GM12872 (cell line): ENCODE measurements around the gene RCAN1.

Experiments
- TF ChIP-seq, protein P1 (sequence below): IDR thresholded peaks from 3 replicates; pipeline ENCODE4 v1.5.1; 2011; ENCODE audit warnings: low read depth, mild to moderate bottlenecking, low read length, moderate library complexity; ENCODE audit not compliant: insufficient read depth

Gene RCAN1

DNA sequence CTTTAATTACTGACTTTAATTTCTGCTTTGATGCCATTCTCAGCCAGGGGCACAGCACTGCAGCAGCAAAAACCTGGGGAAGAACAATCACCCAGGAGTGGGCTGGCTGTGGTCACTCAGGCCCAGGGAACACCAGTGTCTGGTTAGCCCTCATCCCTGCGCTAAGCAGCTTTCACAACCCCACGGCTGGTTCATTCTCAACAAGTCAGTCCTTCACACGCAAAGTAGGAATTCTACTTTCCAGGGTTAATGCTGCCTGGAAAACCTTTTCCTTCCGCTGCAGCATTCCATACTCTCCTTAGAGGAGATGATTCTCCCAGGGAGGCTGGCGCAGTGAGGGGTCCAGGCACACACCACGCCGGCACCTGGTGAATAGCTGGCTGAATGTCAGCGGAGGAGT is 78.6 kb downstream of the RCAN1 start:
- TF ChIP-seq, protein P1, sequence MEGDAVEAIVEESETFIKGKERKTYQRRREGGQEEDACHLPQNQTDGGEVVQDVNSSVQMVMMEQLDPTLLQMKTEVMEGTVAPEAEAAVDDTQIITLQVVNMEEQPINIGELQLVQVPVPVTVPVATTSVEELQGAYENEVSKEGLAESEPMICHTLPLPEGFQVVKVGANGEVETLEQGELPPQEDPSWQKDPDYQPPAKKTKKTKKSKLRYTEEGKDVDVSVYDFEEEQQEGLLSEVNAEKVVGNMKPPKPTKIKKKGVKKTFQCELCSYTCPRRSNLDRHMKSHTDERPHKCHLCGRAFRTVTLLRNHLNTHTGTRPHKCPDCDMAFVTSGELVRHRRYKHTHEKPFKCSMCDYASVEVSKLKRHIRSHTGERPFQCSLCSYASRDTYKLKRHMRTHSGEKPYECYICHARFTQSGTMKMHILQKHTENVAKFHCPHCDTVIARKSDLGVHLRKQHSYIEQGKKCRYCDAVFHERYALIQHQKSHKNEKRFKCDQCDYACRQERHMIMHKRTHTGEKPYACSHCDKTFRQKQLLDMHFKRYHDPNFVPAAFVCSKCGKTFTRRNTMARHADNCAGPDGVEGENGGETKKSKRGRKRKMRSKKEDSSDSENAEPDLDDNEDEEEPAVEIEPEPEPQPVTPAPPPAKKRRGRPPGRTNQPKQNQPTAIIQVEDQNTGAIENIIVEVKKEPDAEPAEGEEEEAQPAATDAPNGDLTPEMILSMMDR: no peak

DNA sequence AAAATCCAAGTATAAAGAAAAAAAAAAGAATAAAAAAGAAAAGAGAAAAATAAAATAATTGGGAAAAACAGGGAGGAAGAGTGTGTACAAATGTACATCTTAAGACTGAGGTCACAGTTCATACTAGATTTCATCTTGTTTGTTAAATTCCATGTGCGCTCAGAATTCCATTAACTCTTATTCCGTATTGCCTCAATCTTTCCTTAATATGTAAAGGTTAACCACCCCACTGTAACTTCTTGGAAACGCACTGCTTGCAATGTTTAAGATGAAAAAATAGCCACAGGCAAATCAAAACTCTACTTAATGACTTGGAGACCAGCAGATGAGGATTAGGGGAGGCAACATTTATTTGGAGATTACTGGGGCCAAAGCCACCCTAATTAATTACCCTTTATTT is 79.0 kb downstream of the RCAN1 start:
- TF ChIP-seq, protein P1: no peak

DNA sequence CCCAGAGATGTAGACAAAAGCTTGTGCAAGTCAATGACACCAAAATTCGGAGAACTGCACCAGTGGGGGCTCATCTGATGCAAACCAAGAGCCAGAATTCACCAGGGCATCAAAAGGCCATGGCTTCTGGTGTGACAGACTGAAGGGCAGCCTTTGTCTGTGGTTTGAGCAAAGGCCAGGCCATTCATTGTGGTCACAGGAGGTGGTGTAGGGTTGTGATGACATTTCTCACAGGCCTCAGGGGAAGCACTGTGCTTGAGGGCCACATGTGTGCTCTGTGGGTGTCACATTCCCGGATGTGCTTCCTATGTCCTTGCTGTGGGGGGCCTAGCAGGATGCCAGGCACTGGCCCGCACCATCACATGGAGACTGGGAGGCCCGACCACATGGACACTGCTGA is 80.4 kb downstream of the RCAN1 start:
- TF ChIP-seq, protein P1: no peak

DNA sequence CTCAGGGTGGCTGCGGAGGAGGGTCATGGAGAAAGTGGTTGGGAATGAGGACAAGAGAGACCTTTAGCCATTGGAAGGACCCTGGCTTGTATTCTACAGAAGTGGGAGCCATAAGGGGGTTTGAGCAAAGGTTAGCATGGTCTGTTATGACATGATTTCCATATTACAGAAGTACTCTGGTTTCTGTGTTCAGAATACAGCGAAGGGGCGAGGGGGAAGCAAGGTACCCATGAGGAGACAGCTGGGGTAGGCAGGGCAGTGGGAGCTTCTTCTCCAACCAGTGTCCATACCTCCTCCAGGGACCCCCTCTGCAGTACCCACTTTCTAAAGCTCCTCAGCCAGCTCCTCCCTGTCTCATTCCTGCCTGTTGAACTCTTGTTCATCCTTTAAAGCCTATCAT is 81.0 kb downstream of the RCAN1 start:
- TF ChIP-seq, protein P1: no peak

DNA sequence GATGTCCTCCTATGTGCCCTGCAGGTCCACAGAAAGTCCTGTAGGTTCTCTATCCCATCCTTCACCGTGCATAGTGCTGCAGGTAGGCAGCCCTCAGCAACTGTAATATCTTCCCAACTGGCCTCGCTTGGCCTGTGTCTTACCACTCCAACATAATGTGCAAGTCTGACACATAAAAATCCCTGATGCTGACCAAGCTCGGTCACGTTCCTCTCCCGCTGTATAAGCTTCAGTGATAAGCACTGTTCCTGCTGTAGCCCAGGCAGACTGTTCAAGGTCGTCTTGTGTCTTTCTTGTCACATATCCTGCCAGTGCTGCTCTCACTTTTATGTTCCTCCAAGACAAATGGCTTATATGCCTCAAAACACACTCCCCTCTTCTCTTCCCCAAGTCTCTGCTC is 83.5 kb downstream of the RCAN1 start:
- TF ChIP-seq, protein P1: no peak

DNA sequence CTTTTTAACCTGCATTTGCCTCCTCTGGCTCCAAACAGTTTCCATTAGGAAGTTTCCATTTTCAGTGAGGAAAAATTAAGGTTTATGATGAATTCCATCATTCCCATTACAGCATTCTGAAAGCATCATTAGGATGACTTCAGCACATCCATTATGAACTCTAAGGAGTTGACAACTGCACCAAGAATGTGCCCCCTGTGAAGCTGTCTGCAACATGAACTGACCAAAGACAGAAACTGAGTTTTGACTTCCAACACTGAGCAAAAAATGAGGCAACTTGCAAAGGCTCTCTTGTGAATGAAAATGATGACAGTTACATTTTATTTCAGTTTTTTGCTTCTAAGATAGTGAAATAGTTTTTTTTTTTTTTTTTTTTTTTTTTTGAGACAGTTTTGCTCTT is 84.7 kb downstream of the RCAN1 start:
- TF ChIP-seq, protein P1: no peak

DNA sequence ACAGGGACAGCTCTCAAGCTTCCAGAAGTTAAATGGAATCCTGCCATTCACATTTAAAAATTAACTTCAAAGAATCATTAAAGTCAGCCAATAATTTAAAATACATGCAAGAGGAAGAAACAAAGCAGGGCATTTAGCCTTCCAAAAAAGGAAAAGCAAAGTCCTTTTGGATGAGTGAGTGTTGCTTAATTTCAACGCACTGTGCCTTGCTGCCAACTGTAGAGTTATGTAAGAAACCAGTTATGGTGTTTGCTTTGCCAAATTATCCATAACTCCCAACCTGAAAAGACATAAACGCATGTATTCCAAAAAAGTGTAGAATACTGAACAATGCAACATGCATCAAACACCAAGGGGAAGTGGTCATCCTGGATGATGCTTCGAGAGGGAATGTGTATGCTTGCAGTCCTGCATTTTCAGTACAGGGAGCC is 86.8 kb downstream of the RCAN1 start:
- TF ChIP-seq, protein P1: no peak
